DMS79 treated with DMSO at 0.1 percent for 48 hours (cell line): ENCODE data around the gene MKNK2.

ENCODE experiments used
- DNase-seq: peaks from one replicate; lab custom pipeline; 2025; lab: John Stamatoyannopoulos, UW

The MKNK2 gene

GRCh38 chr19:2080336-2080988 lies 29.4 kb upstream of the MKNK2 start:
- no peak for DNase-seq

- DNase-seq: no peak
Measured at GRCh38 chr19:2079865-2080301, 28.8 kb upstream of the MKNK2 start.

DNA sequence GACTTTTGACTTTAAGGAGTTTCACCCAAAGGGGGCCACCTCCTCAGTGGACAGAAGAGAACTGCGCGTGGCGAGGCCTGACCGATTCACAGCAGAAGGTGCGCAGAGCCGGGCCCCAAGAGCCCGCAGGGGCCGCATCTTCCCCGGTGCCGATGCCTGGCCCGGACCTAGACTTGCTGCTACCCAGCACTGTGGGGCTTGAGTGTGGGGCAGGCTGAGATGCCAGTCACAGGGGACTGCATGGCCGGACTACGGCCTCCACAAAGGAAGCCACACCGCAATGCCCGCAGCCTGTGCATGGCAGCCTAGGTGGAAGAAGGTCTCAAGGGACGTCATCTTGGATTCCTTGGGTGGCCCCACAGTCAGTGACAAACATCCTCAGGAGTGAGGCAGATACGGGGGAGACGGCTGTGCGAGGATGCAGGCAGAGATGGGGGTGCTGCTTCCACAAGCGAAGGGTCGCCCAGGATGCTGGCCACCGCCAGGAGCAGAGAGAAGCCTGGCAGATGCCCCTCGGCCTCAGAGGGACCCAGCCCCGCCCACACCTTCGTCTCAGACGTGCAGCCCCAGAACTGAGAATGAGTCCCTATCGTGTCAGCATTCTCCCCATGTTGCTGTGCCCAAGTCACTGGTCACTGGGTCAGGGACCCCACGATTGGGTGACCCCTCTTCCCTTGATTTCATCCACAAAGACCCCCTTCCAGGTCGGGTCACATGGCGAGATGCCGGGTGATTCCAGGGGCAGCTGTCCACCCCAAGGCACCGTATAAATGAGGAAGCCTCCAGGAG lies 28.2 kb upstream of the MKNK2 start:
- no peak for DNase-seq

GRCh38 chr19:2077833-2078619 lies 27.0 kb upstream of the MKNK2 start:
- no peak for DNase-seq

- DNase-seq: no peak
Measured at GRCh38 chr19:2077398-2077797, 26.4 kb upstream of the MKNK2 start.

DNA sequence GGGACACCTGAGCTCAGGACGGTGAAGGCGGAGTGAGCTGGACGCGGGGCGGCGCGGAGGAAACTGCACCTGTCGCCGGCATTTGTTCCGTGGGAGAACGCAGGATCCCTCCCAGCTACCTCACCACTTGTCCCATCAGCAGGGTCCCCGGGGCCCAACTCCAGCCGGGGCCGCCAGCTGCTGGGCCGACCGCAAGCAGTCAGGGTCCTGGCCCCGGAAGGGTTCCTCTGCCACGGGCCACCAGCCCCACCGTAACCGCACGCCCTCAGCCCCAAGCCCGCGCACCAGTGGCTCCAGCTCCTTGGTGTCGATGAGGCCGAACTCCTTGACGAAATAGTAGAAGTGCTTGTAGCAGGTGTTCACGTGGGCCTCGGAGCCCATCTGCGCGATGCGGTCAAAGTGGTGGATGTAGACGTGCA lies 25.5 kb upstream of the MKNK2 start:
- no peak for DNase-seq

DNA sequence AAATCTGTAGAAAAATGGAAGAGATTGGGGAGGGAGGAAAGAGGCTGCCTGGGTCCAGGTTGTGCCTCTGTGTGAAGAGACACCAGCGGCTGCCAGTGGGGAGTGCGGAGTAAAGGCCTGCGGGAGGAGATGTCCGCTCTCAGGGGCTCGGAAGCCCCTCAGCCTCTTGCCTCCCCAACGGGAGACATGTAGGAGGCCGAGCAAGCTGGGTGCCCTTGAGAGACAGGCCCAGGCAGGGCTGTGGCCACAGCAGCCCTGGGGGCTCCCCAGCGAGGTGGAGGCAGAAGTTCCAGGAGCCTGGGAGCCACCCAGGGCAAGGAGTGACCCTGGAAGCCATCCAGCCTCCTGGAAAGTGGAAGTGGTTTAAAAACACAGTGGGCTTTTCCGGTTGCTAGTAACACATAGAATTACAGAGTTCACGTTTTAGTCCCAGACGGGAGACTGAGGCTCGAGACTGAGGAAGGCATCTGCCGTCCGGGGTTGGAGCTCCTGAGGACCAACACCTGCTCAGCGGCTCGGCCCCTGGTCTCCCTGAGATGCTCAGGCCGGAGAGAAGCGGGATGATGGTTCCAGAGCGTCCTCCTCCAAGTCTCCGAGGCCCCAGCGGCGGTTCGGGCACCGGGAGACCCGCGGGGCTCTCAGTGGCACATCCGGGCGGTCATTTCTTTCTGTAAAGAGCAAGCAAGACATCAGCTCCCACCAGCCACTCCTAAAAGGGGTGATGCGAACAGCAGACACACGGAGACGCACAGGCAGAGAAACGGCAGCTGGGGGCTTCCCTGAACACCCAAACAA lies 21.9 kb upstream of the MKNK2 start:
- DNase-seq: no peak

DNA sequence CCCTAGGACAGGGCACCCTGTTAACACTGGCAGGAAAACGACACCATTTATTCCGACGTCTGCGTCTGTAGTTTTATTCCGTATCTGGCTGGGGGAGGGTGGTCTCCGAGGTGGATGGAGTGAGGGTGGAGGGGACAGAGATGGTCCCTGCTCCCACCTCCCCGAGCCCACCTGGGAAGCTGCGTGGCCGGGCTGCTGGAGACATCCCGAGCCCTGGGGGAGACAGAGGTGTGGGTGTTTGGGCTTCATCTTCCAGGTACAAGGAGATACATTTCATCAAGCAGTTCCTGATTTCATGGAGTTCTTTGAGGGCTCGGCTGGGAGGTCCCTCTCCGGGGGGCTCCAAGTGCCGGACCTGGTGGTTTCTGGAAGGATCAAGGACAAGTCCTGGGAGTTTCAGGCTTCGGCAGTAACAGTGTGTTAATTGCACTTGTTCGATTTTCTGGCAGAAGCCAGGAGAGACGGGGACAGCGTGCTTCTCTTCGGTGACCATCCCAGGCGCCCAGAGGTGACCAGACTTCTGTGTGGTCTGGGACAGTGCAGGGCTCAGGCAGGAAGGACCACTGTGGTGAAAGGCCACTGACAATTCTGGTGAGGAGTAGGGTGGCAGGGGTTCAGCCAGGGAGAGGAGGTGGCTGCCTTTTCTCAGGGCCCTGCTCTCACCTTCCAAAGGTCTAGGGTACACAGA lies 20.1 kb upstream of the MKNK2 start:
- no peak for DNase-seq

GRCh38 chr19:2070436-2070827 lies 19.4 kb upstream of the MKNK2 start:
- DNase-seq: no peak

DNA sequence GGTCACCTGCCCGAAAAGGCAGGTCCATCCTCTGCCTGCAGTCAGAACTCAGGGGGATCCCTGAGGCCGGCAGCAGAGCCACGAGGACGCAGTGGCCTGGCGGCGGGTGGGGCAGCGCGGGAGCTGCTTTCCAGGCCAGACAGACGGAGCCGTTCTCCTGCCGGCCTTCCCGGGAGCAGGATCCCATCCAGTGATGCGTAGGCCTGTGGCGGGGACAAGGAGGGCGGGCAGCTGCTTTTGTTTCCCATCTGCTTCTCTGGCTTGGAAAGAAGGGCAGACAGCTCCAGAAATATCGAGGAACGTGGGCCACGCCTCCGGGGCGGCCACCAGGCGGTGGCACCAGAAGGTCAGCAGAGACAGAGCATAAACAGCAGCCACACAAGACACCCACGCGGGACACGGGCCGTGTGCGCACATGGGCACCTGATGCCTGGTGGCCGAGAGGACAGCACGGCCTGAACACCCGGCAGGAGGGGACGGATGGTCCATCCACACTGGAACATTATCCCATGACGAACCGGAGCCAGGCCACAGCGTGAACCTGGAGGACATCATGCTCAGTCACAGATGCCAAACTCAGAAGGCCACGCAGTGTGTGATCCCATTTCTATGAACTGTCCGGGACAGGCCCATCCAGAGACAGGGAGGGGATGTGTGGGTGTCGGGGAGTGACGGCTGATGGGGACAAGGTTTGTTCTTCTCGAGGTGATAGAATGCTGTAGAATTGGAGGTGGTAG lies 13.9 kb upstream of the MKNK2 start:
- DNase-seq: no peak

DNA sequence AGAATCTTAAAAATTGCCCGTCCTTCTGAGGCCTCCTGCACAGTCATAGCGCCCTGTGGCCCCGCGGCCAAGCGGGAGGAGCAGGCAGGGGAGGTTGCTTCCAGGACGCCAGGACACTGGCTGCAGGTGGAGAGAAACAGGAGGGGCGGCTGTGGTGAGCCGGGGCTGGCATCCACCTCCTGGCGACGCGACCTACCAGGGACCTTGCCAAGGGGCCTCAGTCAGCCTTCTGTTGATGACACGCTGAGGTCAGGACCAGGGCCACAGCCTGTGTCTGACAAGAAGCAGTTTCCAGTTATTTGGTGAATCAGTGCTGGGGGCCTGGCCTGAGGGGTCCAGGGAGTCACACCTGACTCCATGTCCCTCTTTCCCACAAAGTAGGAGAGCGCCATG lies 13.3 kb upstream of the MKNK2 start:
- no peak for DNase-seq

GRCh38 chr19:2063824-2064223 lies 12.8 kb upstream of the MKNK2 start:
- DNase-seq: no peak

DNA sequence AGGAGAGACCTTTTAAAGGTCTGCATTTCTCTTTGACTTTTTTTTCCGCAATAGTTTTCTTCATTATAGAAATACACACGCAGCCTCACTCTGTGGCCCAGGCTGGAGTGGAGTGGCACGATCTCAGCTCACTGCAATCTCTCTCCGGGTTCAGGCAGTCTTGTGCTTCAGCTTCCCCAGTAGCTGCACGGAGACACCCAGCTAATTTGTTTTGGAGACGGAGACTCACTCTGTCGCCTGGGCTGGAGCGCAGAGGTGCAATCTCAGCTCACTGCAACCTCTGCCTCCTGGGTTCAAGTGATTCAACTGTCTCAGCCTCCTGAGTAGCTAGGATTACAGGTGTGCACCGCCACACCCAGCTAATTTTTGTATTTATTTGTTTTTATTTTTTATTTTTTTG lies 11.7 kb upstream of the MKNK2 start:
- DNase-seq: no peak

DNA sequence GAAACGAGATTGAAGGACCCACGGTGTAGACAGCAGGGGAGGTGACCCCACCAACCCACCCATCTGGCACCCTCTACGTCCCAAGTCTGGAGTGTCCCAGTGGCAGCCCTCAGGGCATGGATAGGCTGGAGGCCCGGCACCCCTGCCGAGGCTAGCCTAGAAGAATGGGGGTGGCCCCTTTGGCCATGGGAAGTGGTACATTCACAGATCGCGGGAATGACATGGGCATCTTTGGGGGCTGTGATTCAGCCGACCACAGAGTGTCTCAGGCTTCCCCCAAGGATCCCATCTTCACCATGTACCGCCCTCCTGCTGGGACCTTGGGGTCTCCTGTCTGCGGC lies 11.3 kb upstream of the MKNK2 start:
- no peak for DNase-seq

GRCh38 chr19:2061495-2062388 lies 10.7 kb upstream of the MKNK2 start:
- DNase-seq: peak; percentile 98

DNA sequence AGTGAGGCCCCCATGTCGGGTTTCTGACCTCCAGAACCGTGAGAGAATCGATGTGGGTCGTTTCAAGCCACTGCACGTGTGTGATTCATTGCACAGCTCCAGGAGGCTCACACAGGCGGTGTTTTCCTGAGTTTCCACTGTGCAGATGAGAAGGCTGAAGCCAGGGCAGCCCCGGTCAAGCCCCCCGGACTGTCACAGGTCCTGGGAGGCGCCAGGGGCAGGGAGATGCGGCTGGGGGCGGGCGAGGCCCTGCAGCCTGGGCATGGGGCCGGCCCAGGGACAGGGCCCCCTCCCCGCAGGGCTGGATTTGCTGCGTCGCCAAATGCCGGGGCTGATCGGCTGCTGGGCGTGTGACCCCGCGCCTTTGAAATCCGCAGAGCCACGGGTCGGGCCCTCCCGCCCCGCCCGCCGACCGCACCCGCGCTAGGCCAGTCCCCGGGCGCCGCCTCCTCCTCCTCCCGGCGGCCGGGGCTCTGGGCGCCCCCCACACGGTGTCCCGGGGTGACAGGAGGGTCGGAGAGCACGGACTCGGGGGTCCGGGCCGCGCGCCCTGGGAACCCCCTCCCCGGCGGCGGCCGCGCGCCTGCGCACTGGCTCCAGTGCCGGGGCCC lies 9.9 kb upstream of the MKNK2 start:
- no peak for DNase-seq

- DNase-seq: peak; percentile 43
Measured at GRCh38 chr19:2059422-2060201, 8.6 kb upstream of the MKNK2 start.

- DNase-seq: no peak
Measured at GRCh38 chr19:2058570-2059421, 7.8 kb upstream of the MKNK2 start.
